K562 (cell line): ENCODE measurements around the gene ATG7. TPM values are rescaled to one million over a fixed set of nuclear protein-coding genes. Genes with fewer than 3 reads are reported as not detected.

Experiments
- ATAC-seq: fragments of 200-7000 bp; cut with Tn5 transposase; 3 replicates; pipeline ENCODE4 v1.9.1; 2020; ENCODE audit warnings: moderate library complexity
- BruUV-seq: library from RNA; stranded (reverse); fragments of 400-500 nt; replicated peaks from 2 replicates; lab custom pipeline; 2021; lab: Mats Ljungman, UMichigan
- CTCF ChIA-PET: fragments of 300-600 bp; formaldehyde crosslinking; extraction: SDS; loops from one replicate; lab custom pipeline; 2021; ENCODE audit warnings: low intra/inter-chr PET ratio; lab: Yijun Ruan, JAX
- POLR2A ChIA-PET: fragments of 300-600, 350-650 bp; sonication (Branson Sonifier 250); formaldehyde crosslinking; extraction: SDS; loops from one replicate; lab custom pipeline; 2021; ENCODE audit warnings: antibody characterized with exemption, inconsistent platforms; lab: Yijun Ruan, JAX
- DNase-seq, 4 experiments: peaks; one replicate each; pipeline versions ENCODE4 v3.0.0 to v3.0.0-alpha.2; 2011 to 2018; ENCODE audit warnings: low spot score in 3 of 4, mixed read lengths in 3 of 4; ENCODE audit errors: extremely low read depth in 1 of 4
- FAIRE-seq: peaks from 2 replicates; lab custom pipeline; 2011; peaks lifted over from hg19 to GRCh38; lab: Jason Lieb, UNC
- H2AFZ ChIP-seq: 2 replicates; pipeline ENCODE4 v1.6.0; 2011; ENCODE audit warnings: low read depth, low read length, control low read depth, inconsistent platforms
- H3K27ac ChIP-seq: fragments of 200-600 bp; 3 replicates; pipeline ENCODE4 v1.8.0; 2011; ENCODE audit warnings: low read depth, mild to moderate bottlenecking, control low read depth, inconsistent platforms, low read length, moderate library complexity, mixed read lengths; ENCODE audit errors: extremely low read depth
- H3K27me3 ChIP-seq, 2 experiments: fragments of 300-600 bp in 1 of 2; 2 replicates in 1 of 2; 3 replicates in 1 of 2; pipeline versions ENCODE4 v1.6.0 to v1.8.0; 2011; ENCODE audit warnings: inconsistent platforms in 2 of 2, low read length in 2 of 2, mild to moderate bottlenecking in 1 of 2, mixed read lengths in 1 of 2, moderate library complexity in 1 of 2; ENCODE audit not compliant: control insufficient read depth in 2 of 2, insufficient read depth in 2 of 2
- H3K36me3 ChIP-seq: fragments of 300-600 bp; 3 replicates; pipeline ENCODE4 v1.8.0; 2011; ENCODE audit warnings: mild to moderate bottlenecking, low read length, inconsistent platforms; ENCODE audit not compliant: control insufficient read depth, insufficient read depth
- H3K4me1 ChIP-seq, 2 experiments: fragments of 200-600 bp in 1 of 2; replicated peaks in 1 of 2; 2 replicates in 1 of 2; 3 replicates in 1 of 2; pipeline versions ENCODE4 v1.5.1 to v1.8.0; 2011; ENCODE audit warnings: inconsistent platforms in 2 of 2, low read length in 2 of 2, mild to moderate bottlenecking in 1 of 2, mixed read lengths in 1 of 2, moderate library complexity in 1 of 2; ENCODE audit not compliant: control insufficient read depth in 2 of 2, insufficient read depth in 2 of 2
- H3K4me2 ChIP-seq: 2 replicates; pipeline ENCODE4 v1.6.1; 2011; ENCODE audit warnings: low read length, control low read depth, inconsistent platforms, mixed read lengths; ENCODE audit not compliant: insufficient read depth
- H3K4me3 ChIP-seq: fragments of 200-600 bp; sonication (generic), shearing (Covaris generic); 2 replicates; pipeline ENCODE4 v1.5.1; 2016; ENCODE audit warnings: control low read depth, inconsistent platforms
- H3K79me2 ChIP-seq: fragments of 200-600 bp; 3 replicates; pipeline ENCODE4 v1.8.0; 2011; ENCODE audit warnings: low read length, inconsistent platforms; ENCODE audit not compliant: control insufficient read depth, insufficient read depth
- H3K9ac ChIP-seq, 2 experiments: 2 replicates each; pipeline versions ENCODE4 v1.6.0 to v1.6.1; 2011; ENCODE audit warnings: low read depth in 2 of 2, low read length in 2 of 2, control low read depth in 1 of 2, inconsistent platforms in 1 of 2, mild to moderate bottlenecking in 1 of 2, mixed read lengths in 1 of 2; ENCODE audit not compliant: insufficient read depth in 1 of 2
- H3K9me1 ChIP-seq: one replicate; pipeline ENCODE4 v1.6.0; 2011; ENCODE audit warnings: inconsistent platforms, mild to moderate bottlenecking, low read length, moderate library complexity; ENCODE audit not compliant: control insufficient read depth, insufficient read depth
- H3K9me3 ChIP-seq: replicated peaks from 2 replicates; pipeline ENCODE4 v1.5.1; 2011; ENCODE audit warnings: low read depth, low read length, inconsistent platforms; ENCODE audit not compliant: control insufficient read depth, insufficient read depth
- H4K20me1 ChIP-seq: replicated peaks from 2 replicates; pipeline ENCODE4 v1.6.1; 2011; ENCODE audit warnings: low read length, inconsistent platforms, mixed read lengths; ENCODE audit not compliant: control insufficient read depth, insufficient read depth
- CBX8 ChIP-seq: fragments of 200-600 bp; sonication (generic); IDR thresholded peaks from 2 replicates; pipeline ENCODE4 v1.6.1; 2012; ENCODE audit warnings: borderline replicate concordance, mixed run types, low read depth, mild to moderate bottlenecking, moderate library complexity, mixed read lengths, low read length, control low read depth, inconsistent platforms; ENCODE audit not compliant: poor library complexity, severe bottlenecking; ENCODE audit errors: extremely low read depth
- CTCF ChIP-seq, 3 experiments: IDR thresholded peaks in 2 of 3; conservative IDR thresholded peaks in 1 of 3; 2 replicates each; pipeline ENCODE4 v1.5.1; 2011 to 2012; ENCODE audit warnings: low read length in 3 of 3, mild to moderate bottlenecking in 3 of 3, control low read depth in 2 of 3, improper control_type of control experiment in 1 of 3, inconsistent platforms in 1 of 3, low read depth in 1 of 3, mixed read lengths in 1 of 3, moderate library complexity in 1 of 3; ENCODE audit not compliant: insufficient read depth in 2 of 3
- DIDO1 ChIP-seq: fragments of 450-650 bp; IDR thresholded peaks from 2 replicates; pipeline ENCODE4 v1.6.1; 2016; ENCODE audit warnings: low read depth, missing biosample characterization, missing genetic modification characterization
- DMBX1 ChIP-seq: fragments of 250-450 bp; sonication (Bioruptor Pico); IDR thresholded peaks from 2 replicates; pipeline ENCODE4 v1.8.0; 2022; ENCODE audit warnings: inconsistent platforms, mild to moderate bottlenecking, moderate library complexity, borderline replicate concordance
- ETS1 ChIP-seq: conservative IDR thresholded peaks from 2 replicates; pipeline ENCODE4 v1.6.1; 2011; ENCODE audit warnings: low read depth, mild to moderate bottlenecking, low read length; ENCODE audit not compliant: control insufficient read depth
- FOS ChIP-seq: IDR thresholded peaks from 3 replicates; pipeline ENCODE4 v1.6.1; 2011; ENCODE audit not compliant: insufficient read length; ENCODE audit errors: extremely low read depth
- FOXJ3 ChIP-seq: sonication (generic); formaldehyde crosslinking; IDR thresholded peaks from 2 replicates; pipeline ENCODE4 v1.4.0; 2020; ENCODE audit warnings: mild to moderate bottlenecking, missing genetic modification reagents
- GATAD2B ChIP-seq: fragments of 450-650 bp; IDR thresholded peaks from 2 replicates; pipeline ENCODE4 v1.6.1; 2017; ENCODE audit warnings: mild to moderate bottlenecking, borderline replicate concordance
- NKRF ChIP-seq: fragments of 450-650 bp; IDR thresholded peaks from 2 replicates; pipeline ENCODE4 v1.6.1; 2016; ENCODE audit warnings: borderline replicate concordance
- RAD21 ChIP-seq, 2 experiments: fragments of 250-450 bp in 1 of 2; fragments of 450-650 bp in 1 of 2; sonication (Bioruptor Pico) in 1 of 2; formaldehyde crosslinking in 1 of 2; IDR thresholded peaks in 1 of 2; conservative IDR thresholded peaks in 1 of 2; 2 replicates each; pipeline versions ENCODE4 v1.4.0 to v1.8.0; 2020 to 2022; ENCODE audit warnings: mild to moderate bottlenecking in 2 of 2, moderate library complexity in 1 of 2
- RB1 ChIP-seq: fragments of 450-650 bp; IDR thresholded peaks from 2 replicates; pipeline ENCODE4 v1.6.1; 2017; ENCODE audit warnings: low read depth, mild to moderate bottlenecking
- RFX1 ChIP-seq: fragments of 450-650 bp; IDR thresholded peaks from 2 replicates; pipeline ENCODE4 v1.6.1; 2016; ENCODE audit warnings: mild to moderate bottlenecking, moderate library complexity
- SMAD2 ChIP-seq: fragments of 150-350 bp; IDR thresholded peaks from 2 replicates; pipeline ENCODE4 v1.6.1; 2014; ENCODE audit warnings: low read depth, mild to moderate bottlenecking, low read length
- STAT5B ChIP-seq: fragments of 250-450 bp; sonication (Bioruptor Pico); IDR thresholded peaks from 2 replicates; pipeline ENCODE4 v1.8.0; 2021; ENCODE audit warnings: mild to moderate bottlenecking, inconsistent platforms
- ZNF398 ChIP-seq: fragments of 250-450 bp; sonication (Bioruptor Pico); IDR thresholded peaks from 2 replicates; pipeline ENCODE4 v1.8.0; 2021; ENCODE audit warnings: moderate library complexity, mild to moderate bottlenecking, inconsistent platforms
- WGBS: fragments of 100-300 bp; shearing (Covaris generic); methylation state at CpG from one replicate; pipeline ENCODE4 v1.1.6; 2016; ENCODE audit warnings: low coverage, mixed read lengths; ENCODE audit not compliant: insufficient coverage; ENCODE audit errors: missing lambda C conversion rate; 5-methylcytosine and 5-hydroxymethylcytosine counted together
- in situ Hi-C: fragments of 300-500 bp; cut with MboI; formaldehyde crosslinking; loops from 4 replicates; pipeline ENCODE4 v1.15.0; 2018; ENCODE audit warnings: inconsistent platforms, mixed read lengths
- intact Hi-C: fragments of 100-400 bp; cut with micrococcal nuclease; formaldehyde crosslinking; loops from 2 replicates; pipeline ENCODE4 v1.14.2; 2022
- polyA plus RNA-seq, 8 experiments: library from polyadenylated mRNA; depleted of rRNA in 4 of 8; stranded (reverse) in 5 of 8; unstranded in 3 of 8; fragments of >200 nt; fragmentation: Nextera tagmentation in 2 of 8; fragmentation: Illumina TruSeq in 1 of 8; extraction: Ambion mirVana in 2 of 8; extraction: Trizol in 1 of 8; gene quantifications; 2 replicates each; pipeline versions ENCODE4 v1.2.1 to v1.2.3, GENCODE V29; 2011 to 2014; ENCODE audit warnings: inconsistent platforms in 1 of 8, missing spikeins in 1 of 8
- total RNA-seq, 7 experiments: library from RNA; depleted of rRNA in 6 of 7; stranded (reverse); fragments of >200 nt in 6 of 7; fragmentation: Illumina TruSeq in 2 of 7; extraction: Trizol in 2 of 7; gene quantifications; 2 replicates each; pipeline versions ENCODE4 v1.2.1 to v1.2.3, GENCODE V29; 2011 to 2021; ENCODE audit warnings: low replicate concordance in 1 of 7

Gene ATG7
- total and polyA plus RNA-seq, 9 of the 15 experiments (the other 6 are each of a cell fraction or from before 2014, with no cell fraction given), result 18.3 to 45.3 (median 33.6) TPM

- H3K27ac ChIP-seq, result no peak overlapping the region
- H3K4me1 ChIP-seq, result peaks cover 0 to 6% of the 10 kb centered on the region in 2 experiments; a peak in 2 of 5 replicates
- H3K79me2 ChIP-seq, result no peaks in the 10 kb centered on the region
- WGBS, result 8% methylated on average over 3 of the region's 3 CpGs
- H3K9me3 ChIP-seq, result no peaks in the 10 kb centered on the region
- no peak for FAIRE-seq
- no peaks in the 10 kb centered on the region for H3K9me1 ChIP-seq
- in situ Hi-C loops (no loop called here), intact Hi-C loops (loop anchor here (1.0 kb wide), 1 partner anchor 75 kb away; no protein-coding TSS in a partner anchor)
- no peaks in the 10 kb centered on the region for H4K20me1 ChIP-seq
- ChIA-PET POLR2A (interaction anchor here (1.1 to 1.9 kb wide), 3 partner anchors 12 to 16 kb away, joined by 4 to 6 read pairs (median 4); no protein-coding TSS in a partner anchor), CTCF (no interaction called here)
- H3K4me3 ChIP-seq, result no peak overlapping the region
- no peak for DNase-seq
- peak; percentile 66 for ATAC-seq
- H3K27me3 ChIP-seq, result peaks cover 17 to 21% of the 10 kb centered on the region in 2 experiments
- H3K36me3 ChIP-seq, result no peaks in the 10 kb centered on the region
- no peak overlapping the region for H3K4me2 ChIP-seq
- H2AFZ ChIP-seq, result no peak overlapping the region
- H3K9ac ChIP-seq, result no peak overlapping the region
- no TSS peak for BruUV-seq
- TF ChIP-seq SMAD2, result no peak
- TF ChIP-seq RFX1, result no peak
- no peak for TF ChIP-seq ETS1
- TF ChIP-seq CBX8, result no peak
- TF ChIP-seq FOS, result no peak
- no peak for TF ChIP-seq STAT5B (CRISPR knock-in tag)
- peak; percentile 28 to 50 (median 35); a peak in 4 of 6 replicates for TF ChIP-seq CTCF (IDR thresholded peaks at IDR 0.05 in 2 of 3, conservative IDR thresholded peaks at IDR 0.05 in 1 of 3; ENCODE audit: insufficient read depth in 2 of 3, low read depth in 1 of 3, low read length in 3 of 3)
- peak; percentile 41 to 68 for TF ChIP-seq RAD21 (CRISPR knock-in tag; conservative IDR thresholded peaks at IDR 0.05 in 1 of 2, IDR thresholded peaks at IDR 0.05 in 1 of 2)
- no peak for TF ChIP-seq ZNF398
- TF ChIP-seq FOXJ3 (CRISPR knock-in tag), result no peak
- TF ChIP-seq GATAD2B, result no peak
- no peak for TF ChIP-seq DIDO1 (tag)
- TF ChIP-seq RB1, result no peak
- no peak for TF ChIP-seq NKRF
- no peak for TF ChIP-seq DMBX1
Observed at GRCh38 chr3:11260460-11260859, 11.7 kb upstream of the ATG7 start.
